Measurements from ENCODE around the gene PLEKHO2. TPM values are rescaled to one million over a fixed set of nuclear protein-coding genes. Genes with fewer than 3 reads are reported as not detected.
A peak's percentile ranks its signal among the peaks of the same experiment; 100 is the strongest.

PLEKHO2 gene
- total and polyA plus RNA-seq, 2 of the 8 experiments (the other 6 are each of a cell fraction or from before 2014, with no cell fraction given) = 16.9 to 20.1 TPM

DNA sequence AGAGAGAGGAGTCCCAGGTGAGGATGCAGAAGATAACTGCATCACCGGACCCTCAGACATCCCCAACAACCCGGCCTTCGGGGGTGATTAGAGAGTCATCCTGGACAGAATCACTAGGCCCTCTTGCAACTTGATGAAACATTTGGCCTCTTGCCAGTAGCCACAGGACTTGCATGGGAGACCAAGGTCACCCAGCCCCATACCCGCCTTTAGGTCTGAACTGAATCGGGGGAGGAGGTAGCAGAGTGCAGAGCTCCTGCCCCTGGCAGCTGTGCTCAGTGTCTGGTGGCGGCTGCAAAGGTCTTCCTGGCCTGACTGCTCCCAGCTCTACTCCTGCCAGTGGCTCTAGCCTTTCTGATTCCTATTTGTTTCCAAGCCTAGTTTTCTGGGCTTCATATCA is 28.6 kb upstream of the PLEKHO2 start:
- no peak overlapping the region for H3K14ac ChIP-seq (ENCODE audit: insufficient read length)
- no peaks in the 10 kb centered on the region for H3K9me3 ChIP-seq (ENCODE audit: insufficient read depth in 2 of 2, low read depth in 1 of 2, low read length in 1 of 2)
- peak overlapping the region; percentile 64; the same call in 1 of the 2 replicates for H3K18ac ChIP-seq (ENCODE audit: extremely low read depth, low read length)
- H3K27ac ChIP-seq (ENCODE audit: low read depth, low read length) = no peak overlapping the region
- H3K4me3 ChIP-seq (ENCODE audit: extremely low read depth in 1 of 4, insufficient read depth in 2 of 4, low read depth in 3 of 4, low read length in 4 of 4) = no peak overlapping the region
- no peak overlapping the region for H3K23ac ChIP-seq (ENCODE audit: insufficient read length)
- no peaks in the 10 kb centered on the region for H3K79me1 ChIP-seq (ENCODE audit: low read depth, low read length)
- peak overlapping the region; percentile 58 for H4K91ac ChIP-seq (replicated peaks; ENCODE audit: insufficient read length, low read length)
- H2BK15ac ChIP-seq (ENCODE audit: low read length) = peak overlapping the region; percentile 47; the same call in 1 of the 2 replicates
- POLR2A ChIA-PET (ENCODE audit: partially characterized antibody) = interaction anchor here (1.0 to 24.9 kb wide), 16 partner anchors 4 to 130 kb away, joined by 3 to 748 read pairs (median 6); partner anchors contain the start of genes PIF1, PLEKHO2 and RBPMS2
- CTCF ChIA-PET (ENCODE audit: partially characterized antibody) = interaction anchor here (0.9 to 25.0 kb wide), 4 partner anchors 8 to 82 kb away, joined by 3 to 883 read pairs (median 3); no protein-coding TSS in a partner anchor
- peaks cover 3 to 19% (median 12%) of the 10 kb centered on the region in 4 experiments for H3K36me3 ChIP-seq (ENCODE audit: control insufficient read depth in 2 of 4, insufficient read depth in 4 of 4, low read length in 3 of 4)
- H2BK20ac ChIP-seq (ENCODE audit: low read length) = peak overlapping the region; percentile 16
- no peak overlapping the region for H3K56ac ChIP-seq (replicated peaks; ENCODE audit: insufficient read length, low read depth, low read length)
- peak overlapping the region; percentile 18; the same call in 1 of the 2 replicates for H2AK5ac ChIP-seq (ENCODE audit: low read depth, low read length)
- peaks cover 8% of the 10 kb centered on the region for H3K23me2 ChIP-seq (ENCODE audit: low read depth, low read length)
- FAIRE-seq (no peak), DNase-seq (ENCODE audit: low read depth in 1 of 2, low spot score in 2 of 2) (no peak)
- H3K4me2 ChIP-seq (ENCODE audit: insufficient read depth in 1 of 2, low read depth in 2 of 2, low read length in 2 of 2) = no peak overlapping the region
- H3K4ac ChIP-seq (replicated peaks; ENCODE audit: insufficient read length, low read depth, low read length) = peak overlapping the region; percentile 15
- H4K8ac ChIP-seq (ENCODE audit: extremely low read depth, insufficient read depth, low read length) = no peak overlapping the region; the same call in 1 of the 2 replicates
- no peaks in the 10 kb centered on the region for H3K27me3 ChIP-seq (replicated peaks in 1 of 4; ENCODE audit: control insufficient read depth in 3 of 4, extremely low read depth in 1 of 4, insufficient read depth in 3 of 4, low read length in 3 of 4)
- H3K79me2 ChIP-seq (ENCODE audit: control insufficient read depth in 1 of 2, insufficient read depth in 2 of 2, low read length in 2 of 2) = no peaks in the 10 kb centered on the region; a peak in 1 of 4 replicates
- H4K20me1 ChIP-seq (replicated peaks in 1 of 2; ENCODE audit: control insufficient read depth in 1 of 2, insufficient read depth in 2 of 2, low read length in 2 of 2) = no peaks in the 10 kb centered on the region
- peak overlapping the region; percentile 13 for H2BK12ac ChIP-seq (ENCODE audit: low read depth, low read length)
- no peak overlapping the region for H4K5ac ChIP-seq (ENCODE audit: insufficient read length, low read depth, low read length)
- WGBS, 2 experiments (ENCODE audit: extremely low coverage in 1 of 2, insufficient coverage in 1 of 2, insufficient read length in 1 of 2, insufficient replicate concordance in 2 of 2, low coverage in 1 of 2, low lambda C conversion rate in 2 of 2, missing lambda C conversion rate in 1 of 2) = 87% methylated on average over 6 of the region's 6 CpGs; no CpG with 5 or more reads in 1 of the 2 experiments
- no peak overlapping the region for H2BK120ac ChIP-seq (replicated peaks; ENCODE audit: low read depth, low read length)
- peaks cover 22 to 37% (median 27%) of the 10 kb centered on the region in 4 experiments for H3K4me1 ChIP-seq (replicated peaks in 1 of 4; ENCODE audit: control insufficient read depth in 3 of 4, insufficient read depth in 4 of 4, low read length in 3 of 4)
- H2BK5ac ChIP-seq (ENCODE audit: low read depth, low read length) = peak overlapping the region; percentile 96; the same call in 1 of the 2 replicates
- H2AFZ ChIP-seq (ENCODE audit: low read length) = no peak overlapping the region
- no peak overlapping the region for H3K9ac ChIP-seq (replicated peaks in 1 of 4; ENCODE audit: extremely low read depth in 1 of 4, low read depth in 3 of 4, low read length in 3 of 4)
- TF ChIP-seq CTBP2 (IDR thresholded peaks at IDR 0.05; ENCODE audit: borderline replicate concordance, insufficient read depth, insufficient read length, low read length) (no peak), TEAD4 (IDR thresholded peaks at IDR 0.05; ENCODE audit: low read depth, low read length) (no peak), USF2 (IDR thresholded peaks at IDR 0.05; ENCODE audit: low read length) (no peak), SP4 (IDR thresholded peaks at IDR 0.05; ENCODE audit: low read length) (no peak), CEBPB (IDR thresholded peaks at IDR 0.05; ENCODE audit: low read depth, low read length) (no peak), SIN3A (conservative IDR thresholded peaks at IDR 0.05 in 1 of 2, IDR thresholded peaks at IDR 0.05 in 1 of 2; ENCODE audit: low read depth in 1 of 2, low read length in 2 of 2) (no peak), JUN (IDR thresholded peaks at IDR 0.05; ENCODE audit: low read depth, low read length) (no peak), RNF2 (IDR thresholded peaks at IDR 0.05; ENCODE audit: borderline replicate concordance, low read depth, low read length, missing control alignments, poor library complexity, severe bottlenecking) (no peak), BRCA1 (IDR thresholded peaks at IDR 0.05; ENCODE audit: low read depth, low read length) (no peak), FOSL1 (IDR thresholded peaks at IDR 0.05; ENCODE audit: insufficient read depth, low read depth, low read length) (no peak)
- TF ChIP-seq, protein P1, sequence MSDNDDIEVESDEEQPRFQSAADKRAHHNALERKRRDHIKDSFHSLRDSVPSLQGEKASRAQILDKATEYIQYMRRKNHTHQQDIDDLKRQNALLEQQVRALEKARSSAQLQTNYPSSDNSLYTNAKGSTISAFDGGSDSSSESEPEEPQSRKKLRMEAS (IDR thresholded peaks at IDR 0.05) = no peak

Data from H1 (cell line).